A673 (cell line): ENCODE measurements around the gene TES. TPM values are rescaled to one million over a fixed set of nuclear protein-coding genes. Genes with fewer than 3 reads are reported as not detected.
A peak's percentile ranks its signal among the peaks of the same experiment; 100 is the strongest.

Source experiments
- Bru-seq: library from RNA; stranded (reverse); fragments of 400-500 nt; gene quantifications from one replicate; lab custom pipeline; 2021; lab: Mats Ljungman, UMichigan
- BruChase-seq, 2 experiments: library from RNA; stranded (reverse); fragments of 400-500 nt; gene quantifications; one replicate each; lab custom pipeline; 2021; lab: Mats Ljungman, UMichigan
- BruUV-seq: library from RNA; stranded (reverse); fragments of 400-500 nt; replicated peaks from 2 replicates; lab custom pipeline; 2021; lab: Mats Ljungman, UMichigan
- CTCF ChIA-PET: fragments of 300-600 bp; sonication (Branson Sonifier 250); formaldehyde crosslinking; loops from one replicate; lab custom pipeline; 2022; ENCODE audit warnings: antibody characterized with exemption; lab: Charles Lee
- POLR2A ChIA-PET: fragments of 300-600 bp; sonication (Branson Sonifier 250); formaldehyde crosslinking; loops from one replicate; lab custom pipeline; 2022; ENCODE audit warnings: antibody characterized with exemption; ENCODE audit not compliant: low non-redundant PET; lab: Charles Lee
- DNase-seq: peaks from one replicate; pipeline ENCODE4 v3.0.0-alpha.2; 2015; ENCODE audit warnings: low spot score
- H3K27ac ChIP-seq: fragments of 200-600 bp; sonication (generic); 2 replicates; pipeline ENCODE4 v1.5.1; 2016; ENCODE audit warnings: mixed run types, low read depth, mild to moderate bottlenecking, mixed read lengths, antibody characterized with exemption, low read length; ENCODE audit not compliant: poor library complexity, severe bottlenecking
- H3K27me3 ChIP-seq: fragments of 200-600 bp; sonication (generic); replicated peaks from 2 replicates; pipeline ENCODE4 v1.6.1; 2017; ENCODE audit warnings: mixed run types, low read depth, mild to moderate bottlenecking, mixed read lengths, antibody characterized with exemption, low read length; ENCODE audit not compliant: insufficient read depth, poor library complexity
- H3K36me3 ChIP-seq: fragments of 200-600 bp; sonication (generic); 2 replicates; pipeline ENCODE4 v1.6.1; 2016; ENCODE audit warnings: mixed run types, mild to moderate bottlenecking, mixed read lengths, antibody characterized with exemption, low read length; ENCODE audit not compliant: insufficient read depth, poor library complexity, severe bottlenecking
- H3K4me1 ChIP-seq: fragments of 200-600 bp; sonication (generic); 2 replicates; pipeline ENCODE4 v1.6.1; 2017; ENCODE audit warnings: mixed run types, mild to moderate bottlenecking, mixed read lengths, antibody characterized with exemption, low read length; ENCODE audit not compliant: insufficient read depth, poor library complexity, severe bottlenecking
- H3K4me3 ChIP-seq: fragments of 200-600 bp; sonication (generic); 2 replicates; pipeline ENCODE4 v1.5.1; 2016; ENCODE audit warnings: low read depth, mixed run types, mild to moderate bottlenecking, mixed read lengths, low read length; ENCODE audit not compliant: poor library complexity, severe bottlenecking
- H3K9me3 ChIP-seq: fragments of 200-600 bp; sonication (generic); 2 replicates; pipeline ENCODE4 v1.6.1; 2016; ENCODE audit warnings: mixed run types, low read depth, mild to moderate bottlenecking, mixed read lengths, antibody characterized with exemption, low read length; ENCODE audit not compliant: poor library complexity, severe bottlenecking
- EZH2 ChIP-seq: fragments of 200-600 bp; sonication (generic); IDR thresholded peaks from 2 replicates; pipeline ENCODE4 v1.6.1; 2017; ENCODE audit warnings: borderline replicate concordance, low read depth, mild to moderate bottlenecking, mixed read lengths, antibody characterized with exemption, low read length; ENCODE audit not compliant: poor library complexity, severe bottlenecking
- intact Hi-C: fragments of 100-400 bp; cut with micrococcal nuclease; formaldehyde crosslinking; loops from one replicate; pipeline ENCODE4 v1.10.0; 2022; ENCODE audit not compliant: unreplicated experiment
- long read RNA-seq: library from polyadenylated mRNA; stranded (forward); transcript quantifications from one replicate; pipeline ENCODE4 v2.0.0, GENCODE V29; 2022
- total RNA-seq: library from RNA; stranded (reverse); gene quantifications from 2 replicates; pipeline ENCODE4 v1.2.3, GENCODE V29; 2021
- TF ChIP-seq, protein P1 (sequence below): fragments of 300-800, 200-600 bp; sonication (generic); conservative IDR thresholded peaks from 2 replicates; pipeline ENCODE4 v1.5.1; 2017; ENCODE audit warnings: low read depth, mild to moderate bottlenecking, antibody characterized with exemption, low read length, moderate library complexity, mixed read lengths

TES gene, protein sequence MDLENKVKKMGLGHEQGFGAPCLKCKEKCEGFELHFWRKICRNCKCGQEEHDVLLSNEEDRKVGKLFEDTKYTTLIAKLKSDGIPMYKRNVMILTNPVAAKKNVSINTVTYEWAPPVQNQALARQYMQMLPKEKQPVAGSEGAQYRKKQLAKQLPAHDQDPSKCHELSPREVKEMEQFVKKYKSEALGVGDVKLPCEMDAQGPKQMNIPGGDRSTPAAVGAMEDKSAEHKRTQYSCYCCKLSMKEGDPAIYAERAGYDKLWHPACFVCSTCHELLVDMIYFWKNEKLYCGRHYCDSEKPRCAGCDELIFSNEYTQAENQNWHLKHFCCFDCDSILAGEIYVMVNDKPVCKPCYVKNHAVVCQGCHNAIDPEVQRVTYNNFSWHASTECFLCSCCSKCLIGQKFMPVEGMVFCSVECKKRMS
- total RNA-seq (115 and 121 TPM in 2 replicates), Bru-seq, nascent RNA (percentile 97 among the genes with signal in this experiment), BruChase-seq, experiment 1, labeled RNA remaining after a 2-hour chase (percentile 93 among the genes with signal in this experiment), BruChase-seq, experiment 2, labeled RNA remaining after a 6-hour chase (percentile 91 among the genes with signal in this experiment)
- long read RNA-seq, transcript TES-201 (7 exons, 2,782 nt): major isoform, 259 of 311 reads
- long read RNA-seq, partial matches to known transcripts: 21 of 311 reads
- long read RNA-seq, other reads (novel, unspliced or antisense): 23 of 311 reads

DNA sequence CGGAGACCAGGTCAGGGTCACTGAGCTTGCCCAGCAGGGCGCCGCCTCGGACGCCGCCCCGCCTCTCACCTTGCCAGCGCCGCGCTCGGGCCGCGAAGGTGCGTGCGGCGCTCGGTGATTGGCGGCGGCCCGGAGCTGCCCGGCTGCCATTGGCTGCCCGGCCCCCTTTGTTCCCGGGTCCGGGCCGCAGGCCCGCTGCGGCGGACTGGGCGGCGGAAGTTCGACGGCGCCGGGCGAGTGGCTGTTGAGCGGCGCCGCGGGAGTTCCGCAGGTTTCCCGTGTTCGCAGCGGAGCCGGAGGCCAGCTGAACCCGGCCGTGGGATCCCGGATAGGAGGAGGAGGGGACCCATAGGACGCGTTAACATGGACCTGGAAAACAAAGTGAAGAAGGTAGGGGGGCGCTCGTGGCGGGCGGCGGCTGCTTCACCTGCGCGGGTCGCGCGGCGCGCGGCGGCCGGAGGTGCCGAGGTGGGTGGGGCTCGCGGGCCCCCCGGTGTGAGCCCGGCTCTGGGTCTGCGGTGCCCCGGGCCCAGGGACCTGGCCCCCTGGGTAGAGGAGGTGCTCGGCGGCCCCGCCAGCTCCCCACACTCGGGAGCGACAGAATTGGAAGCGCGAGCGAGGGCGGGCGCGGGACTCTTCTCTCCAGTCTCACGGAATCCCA lies at the start of gene TES:
Gene TES, plus strand, starts transcription at position 195 of the 661 bp plus-strand sequence. Its CDS starts 169 bp downstream, at position 364.
- intact Hi-C loops: no loop called here
- CTCF ChIA-PET: interaction anchor here (1.7 kb wide), 1 partner anchor 30 kb away, joined by 8 read pairs; no protein-coding TSS in a partner anchor
- TF ChIP-seq, protein P1, sequence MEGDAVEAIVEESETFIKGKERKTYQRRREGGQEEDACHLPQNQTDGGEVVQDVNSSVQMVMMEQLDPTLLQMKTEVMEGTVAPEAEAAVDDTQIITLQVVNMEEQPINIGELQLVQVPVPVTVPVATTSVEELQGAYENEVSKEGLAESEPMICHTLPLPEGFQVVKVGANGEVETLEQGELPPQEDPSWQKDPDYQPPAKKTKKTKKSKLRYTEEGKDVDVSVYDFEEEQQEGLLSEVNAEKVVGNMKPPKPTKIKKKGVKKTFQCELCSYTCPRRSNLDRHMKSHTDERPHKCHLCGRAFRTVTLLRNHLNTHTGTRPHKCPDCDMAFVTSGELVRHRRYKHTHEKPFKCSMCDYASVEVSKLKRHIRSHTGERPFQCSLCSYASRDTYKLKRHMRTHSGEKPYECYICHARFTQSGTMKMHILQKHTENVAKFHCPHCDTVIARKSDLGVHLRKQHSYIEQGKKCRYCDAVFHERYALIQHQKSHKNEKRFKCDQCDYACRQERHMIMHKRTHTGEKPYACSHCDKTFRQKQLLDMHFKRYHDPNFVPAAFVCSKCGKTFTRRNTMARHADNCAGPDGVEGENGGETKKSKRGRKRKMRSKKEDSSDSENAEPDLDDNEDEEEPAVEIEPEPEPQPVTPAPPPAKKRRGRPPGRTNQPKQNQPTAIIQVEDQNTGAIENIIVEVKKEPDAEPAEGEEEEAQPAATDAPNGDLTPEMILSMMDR: no peak
- TF ChIP-seq EZH2: no peak
- peak; percentile 81 for DNase-seq
- no peaks in the 10 kb centered on the region for H3K36me3 ChIP-seq
- BruUV-seq: no TSS peak
- peak within 1 kb of the TSS; percentile 78 for H3K4me3 ChIP-seq
- H3K4me1 ChIP-seq: peaks cover 35% of the 10 kb centered on the region
- no peaks in the 10 kb centered on the region for H3K9me3 ChIP-seq
- no peaks in the 10 kb centered on the region for H3K27me3 ChIP-seq
- POLR2A ChIA-PET: interaction anchor here (0.6 to 1.1 kb wide), 7 partner anchors 9 to 744 kb away, joined by 3 to 5 read pairs (median 3); no protein-coding TSS in a partner anchor
- H3K27ac ChIP-seq: peak within 1 kb of the TSS; percentile 98

DNA sequence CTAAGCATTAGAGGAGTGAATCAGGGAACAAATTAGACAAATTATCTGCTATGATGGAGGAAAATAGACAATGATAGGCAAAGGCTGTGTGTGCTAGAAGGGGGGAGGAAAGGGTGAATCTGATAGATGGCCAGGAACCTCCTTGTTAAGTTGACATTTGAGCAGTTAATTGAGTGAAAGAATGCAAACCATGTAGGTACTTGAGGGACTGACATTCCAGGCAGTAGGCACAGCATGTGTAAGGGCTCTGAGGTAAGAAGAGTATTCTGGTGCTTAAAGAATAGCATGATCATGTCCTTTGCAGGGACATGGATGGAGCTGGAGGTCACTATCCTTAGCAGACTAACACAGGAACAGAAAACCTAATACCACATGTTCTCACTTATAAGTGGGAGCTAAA lies 48.6 kb upstream of the TES start:
- Histone ChIP-seq H3K4me1 (peaks cover 19% of the 10 kb centered on the region), H3K9me3 (no peaks in the 10 kb centered on the region), H3K27me3 (no peaks in the 10 kb centered on the region), H3K36me3 (no peaks in the 10 kb centered on the region), H3K27ac (no peak overlapping the region), H3K4me3 (no peak overlapping the region)
- POLR2A ChIA-PET: interaction anchor here (0.6 kb wide), 1 partner anchor 1077 kb away, joined by 8 read pairs; no protein-coding TSS in a partner anchor
- DNase-seq: peak; percentile 42
- TF ChIP-seq, protein P1: no peak
- TF ChIP-seq EZH2: no peak
- CTCF ChIA-PET: no interaction called here
- no TSS peak for BruUV-seq
- intact Hi-C loops: no loop called here

DNA sequence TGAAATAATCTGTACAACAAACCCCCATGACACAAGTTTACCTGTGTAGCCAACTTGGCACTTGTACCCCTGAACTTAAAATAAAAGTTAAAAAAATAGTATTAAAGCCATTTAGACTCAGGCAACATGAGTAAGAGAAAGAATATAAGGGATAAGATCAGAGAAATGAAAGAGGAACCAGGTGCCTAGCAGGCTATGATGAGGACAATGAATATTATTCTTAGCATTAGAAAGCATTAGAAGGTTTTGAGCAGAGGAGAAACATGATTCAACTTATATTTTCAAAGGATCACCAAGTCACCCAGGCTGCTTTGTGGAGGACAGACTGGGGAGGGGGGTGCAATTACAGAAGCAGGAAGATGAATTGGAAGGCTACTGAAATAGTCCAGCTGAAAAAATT lies 48.1 kb upstream of the TES start:
- DNase-seq: no peak
- H3K4me1 ChIP-seq: peaks cover 19% of the 10 kb centered on the region
- no peak overlapping the region for H3K27ac ChIP-seq
- no peaks in the 10 kb centered on the region for H3K27me3 ChIP-seq
- H3K36me3 ChIP-seq: no peaks in the 10 kb centered on the region
- intact Hi-C loops: no loop called here
- H3K4me3 ChIP-seq: no peak overlapping the region
- TF ChIP-seq, protein P1: no peak
- TF ChIP-seq EZH2: no peak
- POLR2A ChIA-PET: no interaction called here
- CTCF ChIA-PET: no interaction called here
- no TSS peak for BruUV-seq
- no peaks in the 10 kb centered on the region for H3K9me3 ChIP-seq
